GM18861 (cell line): ENCODE data around the gene P4HB.
A peak's percentile ranks its signal among the peaks of the same experiment; 100 is the strongest.

ENCODE experiments used
- ATAC-seq: cut with Tn5 transposase; IDR thresholded peaks from one replicate; pipeline ENCODE4 v1.9.1; 2021; ENCODE audit not compliant: unreplicated experiment

The P4HB gene

DNA sequence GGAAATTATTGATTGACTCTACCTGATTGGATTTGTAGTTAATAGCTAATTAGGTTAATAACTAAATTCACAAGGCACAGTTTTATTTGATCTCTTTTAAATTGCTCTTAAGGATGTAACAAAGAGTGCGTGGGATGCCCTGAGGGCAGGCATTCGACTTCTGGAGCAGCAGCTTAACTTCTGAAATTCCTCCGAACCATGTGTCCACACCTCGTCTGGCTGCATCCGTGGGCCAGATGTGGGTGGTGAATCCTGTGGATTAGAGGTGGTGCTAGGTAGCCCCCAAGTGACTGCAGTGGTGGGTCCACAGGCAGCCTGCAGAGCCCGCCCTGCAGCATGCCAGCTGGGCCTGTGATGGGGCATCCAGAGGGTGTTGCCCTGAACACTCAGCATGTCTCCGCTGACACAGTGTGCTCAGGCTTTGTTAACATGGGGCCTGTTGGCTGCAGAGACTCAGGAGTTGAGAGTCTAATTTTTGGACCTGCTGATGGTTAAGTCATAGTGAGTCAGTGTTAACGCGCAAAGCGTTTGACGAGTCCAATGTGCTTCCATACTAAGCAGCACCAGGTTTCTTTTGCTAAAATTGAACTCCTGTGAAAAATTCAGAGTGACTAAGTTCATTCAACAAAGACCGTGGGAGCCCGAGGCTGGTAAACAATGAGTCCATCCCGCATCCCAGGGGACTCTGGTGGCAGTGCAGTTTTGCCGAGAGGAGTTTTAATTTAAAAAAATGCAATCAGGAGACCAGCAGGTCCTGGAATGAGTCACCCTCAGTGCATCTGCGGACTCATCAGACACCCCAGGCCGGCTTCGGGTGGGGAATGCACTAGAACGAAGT, 37.9 kb upstream of the P4HB start:
- no peak for ATAC-seq

DNA sequence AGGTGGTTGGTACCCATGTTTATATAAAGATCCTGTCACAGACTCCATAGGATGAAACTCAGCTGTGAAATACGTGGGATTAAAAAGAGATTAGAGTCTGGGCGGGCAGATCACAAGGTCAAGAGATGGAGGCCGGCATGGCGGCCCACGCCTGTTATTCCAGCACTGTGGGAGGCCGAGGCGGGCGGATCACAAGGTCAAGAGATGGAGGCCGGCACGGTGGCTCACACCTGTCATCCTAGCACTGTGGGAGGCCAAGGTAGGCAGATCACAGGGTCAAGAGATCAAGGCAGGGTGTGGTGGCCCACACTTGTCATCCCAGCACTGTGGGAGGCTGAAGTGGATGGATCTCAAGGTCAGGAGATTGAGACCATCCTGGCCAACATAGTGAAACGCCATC, 35.1 kb upstream of the P4HB start:
- no peak for ATAC-seq

DNA sequence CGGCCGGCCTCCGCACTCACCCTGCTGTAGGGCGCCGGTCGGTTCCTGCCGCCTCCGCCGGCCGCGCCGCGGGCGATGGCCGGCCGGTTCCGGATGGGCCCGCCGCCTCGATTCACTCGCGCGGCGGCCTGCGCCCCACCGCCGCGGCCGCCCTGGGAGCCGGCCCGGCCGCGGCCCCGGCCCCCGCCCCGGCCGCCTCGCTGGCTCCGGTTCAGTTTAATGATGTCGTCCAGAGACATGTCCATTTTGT, 30.9 kb upstream of the P4HB start:
- ATAC-seq, result peak; percentile 25

DNA sequence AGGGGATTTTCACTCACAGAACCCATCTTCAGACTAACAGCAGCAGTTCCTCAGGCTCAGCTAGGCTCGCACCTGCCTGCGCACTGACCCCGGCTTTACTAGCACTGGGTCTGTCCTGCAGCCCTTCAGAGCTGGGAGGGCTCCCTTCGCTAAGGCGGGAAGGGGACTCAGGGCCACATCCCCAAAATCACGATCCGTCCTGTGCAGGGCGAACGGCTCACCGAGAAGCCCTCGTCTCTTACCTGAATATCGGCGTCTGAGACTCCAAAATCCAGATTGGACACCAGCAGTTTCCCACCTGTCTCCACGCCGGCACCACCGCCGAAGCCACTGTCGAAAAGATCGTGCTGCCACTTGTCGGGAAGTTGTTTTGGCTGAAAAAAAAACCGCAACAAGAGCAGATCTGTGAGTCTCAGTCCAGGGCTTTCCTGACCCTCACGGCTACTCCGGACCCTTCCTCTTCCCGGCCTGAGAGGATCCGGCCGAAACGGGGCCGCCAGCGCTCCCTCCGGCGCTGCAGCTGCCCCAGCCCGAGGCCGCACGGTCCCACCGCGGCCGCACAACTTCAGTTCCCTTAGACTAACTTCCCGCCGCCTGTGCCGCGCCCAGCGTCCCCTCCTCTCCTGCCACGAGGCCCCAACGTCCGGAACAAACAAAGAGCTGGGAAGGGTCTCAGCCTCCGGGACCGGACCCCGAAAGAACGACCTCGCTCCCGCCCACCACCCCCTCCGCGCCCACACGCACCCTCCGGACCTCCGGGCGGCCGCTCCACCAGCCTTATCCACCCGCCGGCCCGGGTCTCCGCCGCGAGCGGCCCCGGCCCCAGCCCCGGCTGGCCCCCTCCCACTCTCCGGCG, 30.3 kb upstream of the P4HB start:
- no peak for ATAC-seq

DNA sequence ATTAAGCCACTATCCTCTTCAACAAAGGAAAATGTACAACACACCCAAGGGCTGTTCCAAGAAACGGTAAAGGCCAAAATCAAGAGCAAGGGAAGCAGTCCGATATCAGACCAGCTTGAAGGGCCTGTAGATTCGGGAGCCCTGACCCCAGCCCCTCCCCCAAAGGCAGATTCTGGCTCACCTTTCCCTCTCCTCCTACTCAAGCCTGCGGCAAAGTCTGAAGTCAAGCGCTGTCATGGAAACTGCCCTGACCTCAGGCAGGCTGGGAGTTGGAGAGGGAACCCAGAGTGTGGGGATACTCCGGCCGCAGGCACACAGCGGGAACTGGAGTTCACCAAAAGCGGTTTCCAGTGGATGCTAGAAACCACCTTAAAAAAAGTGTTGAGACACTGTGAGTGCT, 29.3 kb upstream of the P4HB start:
- ATAC-seq, result no peak

DNA sequence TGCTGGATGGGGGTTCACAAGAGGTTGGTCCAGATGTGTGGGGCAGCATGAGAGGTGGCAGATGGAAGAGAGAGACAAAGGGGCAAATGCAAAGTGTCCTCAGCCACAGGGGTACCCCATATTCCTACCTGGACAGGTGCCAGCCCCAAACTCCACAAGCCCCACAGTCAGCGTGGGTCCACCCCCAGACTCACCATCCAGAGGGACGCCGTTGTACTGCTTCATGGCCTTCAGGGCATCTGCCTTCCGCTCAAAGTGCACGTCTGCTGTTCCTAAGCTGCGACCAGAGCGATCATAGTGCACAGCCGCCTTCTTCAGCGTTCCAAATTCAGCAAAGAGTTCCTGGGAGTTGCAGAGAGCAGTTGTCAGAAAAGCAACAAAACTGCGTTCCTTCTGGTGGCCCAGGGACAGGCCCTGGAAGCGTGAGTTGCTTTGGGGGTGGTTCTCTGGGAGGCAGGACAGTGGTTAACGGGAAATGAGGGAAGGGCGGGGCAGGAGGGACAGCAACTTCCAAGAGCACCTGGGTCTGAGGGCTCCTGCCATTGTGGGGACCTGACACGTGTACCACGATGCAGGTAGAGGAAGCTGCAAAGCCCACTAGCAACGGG, 28.8 kb upstream of the P4HB start:
- no peak for ATAC-seq

DNA sequence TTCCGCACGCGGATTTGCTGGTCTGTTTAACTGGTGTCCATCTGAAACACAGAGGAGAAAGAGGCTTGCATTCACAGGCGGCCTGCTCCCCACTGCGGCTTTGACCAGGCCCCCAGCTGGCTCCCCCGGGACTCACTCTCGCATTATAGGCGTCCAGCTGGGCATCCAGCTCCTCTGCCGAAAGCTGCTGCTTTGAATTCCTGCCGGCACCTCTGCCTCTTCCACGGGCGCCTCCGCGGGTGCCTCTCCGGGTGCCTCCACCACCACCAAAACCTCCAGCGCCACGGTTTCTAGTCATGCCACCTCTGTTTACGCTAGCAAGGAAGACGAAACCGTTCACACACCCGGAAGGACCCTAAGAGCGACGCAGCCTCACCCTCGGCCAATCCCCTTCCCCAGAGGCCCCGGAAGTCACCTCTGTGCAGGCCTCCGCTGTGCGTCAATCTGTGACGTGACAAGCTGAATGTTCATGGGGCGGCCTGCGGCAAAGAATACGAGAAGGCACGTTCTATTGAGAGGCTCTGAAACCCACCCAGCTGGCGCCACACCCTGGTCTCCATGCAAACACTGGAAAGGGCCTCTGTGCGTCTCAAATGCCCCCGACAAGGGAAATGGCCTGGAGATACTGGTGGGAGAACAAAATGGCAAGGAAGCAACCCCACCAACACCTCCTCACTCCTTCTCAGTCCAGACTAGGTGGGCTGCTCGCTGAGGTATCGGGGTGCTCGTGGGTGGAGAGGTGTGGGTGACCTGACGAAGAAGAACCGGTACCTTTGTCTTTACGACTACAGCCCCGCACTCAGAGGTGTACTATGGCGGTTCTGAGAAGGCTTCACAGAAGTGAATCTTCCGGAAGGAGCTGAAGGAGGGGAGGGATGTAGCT, 28.0 kb upstream of the P4HB start:
- no peak for ATAC-seq

DNA sequence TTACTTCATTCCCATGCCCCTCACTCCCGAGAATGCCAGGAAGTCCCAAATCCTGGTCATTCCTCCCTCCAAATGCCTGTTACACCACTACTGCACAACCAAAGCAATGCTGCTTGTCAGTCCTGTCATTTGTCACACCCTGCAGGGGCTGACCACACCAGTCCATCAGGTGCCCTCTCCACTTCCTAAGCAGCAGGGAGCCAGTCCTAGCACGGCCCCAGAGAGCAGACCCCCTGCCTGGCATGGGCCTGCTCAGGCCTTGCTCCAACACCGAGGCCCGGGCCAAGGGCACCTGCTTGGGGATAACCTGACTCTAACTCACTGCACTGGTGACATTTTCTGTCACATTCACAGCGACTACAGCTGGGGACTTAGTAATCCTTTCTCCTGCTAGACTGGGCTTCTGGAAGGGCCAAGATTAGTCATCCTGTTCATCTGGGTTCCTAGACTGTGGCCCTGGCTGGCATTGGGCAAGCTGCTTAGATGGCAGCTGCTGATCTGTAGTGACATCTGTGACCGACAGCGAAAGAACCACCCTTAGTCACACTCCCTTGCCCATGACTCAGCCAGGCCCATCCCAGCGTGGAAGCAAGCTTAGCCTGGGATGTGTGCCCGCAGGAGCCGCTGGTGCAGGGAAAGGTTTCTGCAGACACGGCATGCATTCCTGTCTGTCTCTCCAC, 25.7 kb upstream of the P4HB start:
- ATAC-seq, result no peak

DNA sequence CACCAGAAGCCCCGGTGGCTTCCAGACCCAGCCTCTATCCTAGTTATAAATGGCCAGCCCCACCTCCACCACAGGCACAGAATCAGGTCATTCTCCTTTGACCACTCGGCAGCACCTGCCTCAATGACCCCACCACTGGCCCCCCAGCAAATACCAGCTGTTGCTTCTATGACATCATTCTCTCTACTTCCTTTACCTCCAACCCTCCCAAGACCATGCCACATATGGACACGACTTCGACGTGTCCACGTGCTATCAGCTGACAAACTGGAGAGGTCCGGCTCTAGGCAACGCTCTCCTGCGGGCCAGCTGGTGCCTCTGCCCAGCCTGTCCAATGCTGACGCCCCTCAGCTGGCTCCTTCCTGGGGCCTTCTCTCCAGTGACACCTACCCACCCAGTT, 25.1 kb upstream of the P4HB start:
- no peak for ATAC-seq

DNA sequence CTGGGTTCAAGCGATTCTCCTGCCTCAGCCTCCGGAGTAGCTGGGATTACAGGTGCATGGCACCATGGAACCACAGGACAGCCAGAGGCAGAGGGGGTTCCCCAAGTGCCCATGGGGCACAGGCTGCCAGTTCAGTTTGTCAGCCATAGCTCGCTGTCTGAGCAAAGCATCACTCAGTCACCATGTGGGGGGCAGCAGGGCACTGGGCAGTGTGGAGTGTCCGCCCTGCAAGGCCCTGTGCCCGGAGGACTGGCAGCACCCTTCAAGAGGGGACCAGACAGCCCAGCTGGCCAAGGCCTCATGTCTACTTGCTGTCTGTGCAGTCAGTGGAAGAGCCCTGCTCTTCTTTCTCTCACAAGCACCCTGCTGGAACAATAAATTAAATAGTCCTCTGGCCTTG, 24.6 kb upstream of the P4HB start:
- no peak for ATAC-seq

DNA sequence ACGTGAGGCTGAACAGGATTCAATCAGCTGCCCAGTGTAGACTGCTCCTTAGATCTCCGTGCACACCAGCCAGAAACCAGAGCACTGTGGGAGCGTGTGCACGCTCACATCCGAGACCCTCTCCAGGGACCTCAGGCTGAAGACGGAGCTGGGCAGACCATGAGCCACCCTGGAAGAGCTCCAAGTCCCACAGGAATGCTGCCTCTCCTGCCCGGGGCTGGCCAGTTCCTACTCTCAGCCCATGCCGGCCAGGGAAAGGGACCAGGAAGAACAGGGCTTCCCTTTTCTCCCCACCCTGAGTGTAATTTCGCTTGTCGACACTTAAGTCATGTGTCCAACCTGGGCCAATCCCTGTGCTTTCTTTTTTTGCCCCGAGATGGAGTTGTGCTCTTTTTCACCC, 24.2 kb upstream of the P4HB start:
- no peak for ATAC-seq

DNA sequence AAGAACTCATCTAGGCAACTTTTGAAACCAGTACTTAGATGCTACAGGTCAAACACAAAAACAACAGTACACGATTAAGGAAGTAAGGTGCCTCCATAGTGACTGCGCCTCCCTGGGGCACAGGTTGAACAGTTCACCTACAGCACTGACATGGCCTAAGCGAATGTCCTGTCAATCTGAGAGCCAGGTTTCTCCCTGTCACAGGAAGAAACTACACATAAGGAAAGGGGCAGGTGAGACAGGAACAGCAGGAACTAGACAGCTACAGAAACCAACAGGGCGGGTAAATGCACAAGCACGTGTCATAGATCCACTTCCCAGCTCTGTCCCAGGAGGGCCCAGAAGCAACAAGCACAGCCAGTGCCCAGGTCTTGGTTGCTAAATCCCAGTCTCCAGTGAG, 18.8 kb upstream of the P4HB start:
- no peak for ATAC-seq

DNA sequence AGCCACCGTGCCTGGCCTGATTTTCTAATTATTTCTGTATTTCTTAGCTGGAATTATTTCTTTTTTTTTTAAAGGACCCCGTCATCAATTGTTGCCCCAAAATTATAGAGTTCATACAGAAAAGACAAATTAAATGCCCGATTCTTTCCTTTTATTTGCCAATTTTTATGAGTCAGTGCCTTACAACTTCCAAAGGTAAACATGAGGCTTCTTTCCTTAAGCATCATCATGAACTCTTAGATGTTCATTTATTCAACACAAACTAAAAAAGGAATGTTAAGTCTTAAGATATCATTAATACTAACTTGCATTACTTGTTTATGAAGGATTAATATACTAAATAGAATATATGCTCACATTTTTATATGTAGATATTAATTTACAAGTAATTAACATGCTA, 18.0 kb upstream of the P4HB start:
- ATAC-seq, result no peak

DNA sequence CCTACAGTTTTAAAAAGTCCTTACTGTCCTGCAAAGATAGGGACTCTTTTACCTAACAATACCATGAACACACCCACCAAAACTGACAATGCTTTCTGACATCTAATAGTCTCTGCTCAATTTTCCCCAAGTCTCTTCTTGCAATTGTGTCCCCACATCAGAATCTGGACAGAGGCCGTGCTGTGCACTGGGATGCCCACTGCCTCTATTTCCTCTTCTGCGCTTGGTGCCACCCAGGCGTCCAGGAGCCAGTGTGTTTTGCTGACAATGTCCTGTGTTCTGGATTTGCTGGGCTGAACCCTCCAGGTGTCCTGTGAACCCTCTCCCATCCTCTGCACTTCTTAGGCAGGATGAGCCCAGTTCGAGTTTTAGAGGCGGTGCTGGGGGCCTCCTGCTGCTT, 17.2 kb upstream of the P4HB start:
- ATAC-seq, result no peak

DNA sequence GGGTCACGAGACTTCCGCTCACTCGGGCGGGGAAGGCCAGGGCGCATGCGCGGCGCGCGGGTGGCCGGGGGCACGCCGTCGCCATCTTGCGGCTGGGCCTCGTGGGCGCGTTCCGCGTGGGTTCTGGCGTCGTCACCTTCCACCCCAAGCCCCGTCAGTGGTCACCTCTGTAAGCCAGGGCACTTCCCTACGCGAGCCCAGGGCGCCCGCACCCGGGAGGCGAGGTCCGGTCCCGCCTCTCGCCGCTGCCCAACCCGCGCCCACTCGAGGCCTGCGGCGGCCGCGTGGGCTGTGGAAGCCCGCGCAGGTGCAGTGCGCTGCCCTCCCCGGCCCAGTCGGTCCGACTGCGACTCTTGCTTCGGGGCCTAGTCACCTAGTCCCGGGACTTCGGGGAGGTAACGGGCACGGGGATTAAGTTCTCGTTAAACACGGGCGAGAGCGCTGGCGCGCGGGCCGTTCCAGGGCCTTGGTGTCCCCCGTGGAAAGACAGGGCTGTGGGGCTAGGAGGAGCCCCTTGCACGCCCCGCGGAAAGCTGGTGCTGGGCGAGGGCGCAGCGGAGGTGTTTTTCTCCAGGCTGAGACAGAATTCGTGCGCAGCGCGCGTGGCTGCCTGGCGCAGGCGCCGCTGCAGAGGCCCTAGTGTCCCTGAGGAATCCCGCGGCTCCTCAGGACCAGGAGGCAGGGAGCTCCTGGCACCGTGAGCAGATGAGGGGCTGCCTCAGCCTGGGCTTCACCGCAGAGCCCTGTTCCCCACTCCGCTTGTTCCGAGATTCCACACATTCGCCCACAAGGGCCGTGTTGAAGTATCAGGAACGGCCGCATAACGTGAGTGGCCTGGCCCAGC, 11.3 kb upstream of the P4HB start:
- ATAC-seq, result peak; percentile 30

DNA sequence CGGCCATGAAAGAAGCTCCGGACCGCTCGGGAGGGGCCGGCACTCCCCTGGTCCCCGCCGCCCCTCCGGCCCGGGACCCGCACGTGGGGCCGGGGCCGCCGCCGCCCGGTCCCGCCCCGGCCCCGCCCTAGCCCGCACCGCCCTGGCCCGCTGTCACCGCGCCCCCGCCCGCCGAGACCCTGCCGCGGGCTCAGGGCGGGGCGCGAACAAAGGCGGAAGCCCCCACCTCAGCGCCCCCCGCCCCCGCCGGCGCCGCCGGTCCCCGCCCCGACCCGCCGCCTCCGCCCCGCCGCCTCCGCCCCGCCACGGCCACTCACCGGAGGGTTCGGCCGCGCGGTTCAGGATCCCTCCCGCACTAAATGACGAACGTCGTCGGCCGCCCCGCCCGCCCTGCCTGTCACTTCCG, 10.6 kb upstream of the P4HB start, which contains the start of gene ARHGDIA:
Gene ARHGDIA (minus strand): TSS at position 357 of the 406 bp plus-strand sequence. CDS start 1,407 bp downstream, outside the sequence.
- peak; percentile 5 for ATAC-seq

DNA sequence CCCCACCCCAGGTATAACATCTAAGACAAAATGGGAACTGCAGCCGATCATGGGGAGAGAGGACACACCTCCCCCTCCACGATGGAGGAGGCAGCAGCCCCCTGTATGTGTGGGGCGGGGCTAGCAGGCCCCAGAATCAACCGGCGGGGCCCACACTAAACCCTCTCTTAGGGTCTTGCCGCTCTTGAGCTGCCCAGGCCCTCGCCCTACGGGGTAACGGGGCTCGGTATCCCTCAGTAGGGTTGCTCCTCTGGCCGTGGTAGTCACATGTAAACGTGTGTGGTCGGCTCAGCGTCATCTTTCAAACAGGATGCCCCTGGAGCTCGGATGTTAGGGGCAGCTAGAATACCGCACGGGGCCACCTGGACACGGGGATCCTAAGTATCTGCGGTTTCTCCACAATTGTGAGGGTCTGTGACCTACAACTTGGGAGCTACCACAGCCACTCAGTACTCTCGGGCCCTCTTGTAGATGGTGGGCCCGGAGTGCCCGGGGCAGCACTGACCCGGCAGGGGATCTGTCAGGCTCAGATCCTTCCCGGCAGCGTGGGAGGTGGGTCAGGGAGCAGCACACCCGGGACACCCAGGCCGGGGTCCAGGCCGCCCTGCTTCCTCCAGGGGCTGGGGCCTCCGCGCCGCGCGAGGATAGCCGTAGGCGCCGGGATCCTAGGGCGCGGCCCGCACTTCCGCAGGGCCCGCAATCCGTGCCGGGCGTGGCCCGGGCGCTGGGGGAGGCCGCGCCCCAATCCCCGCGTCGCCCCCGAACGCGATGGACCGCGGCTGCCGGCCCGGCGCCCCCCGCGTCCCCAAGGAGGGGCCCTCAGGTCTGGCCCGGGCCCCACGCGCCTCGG, 10.0 kb upstream of the P4HB start:
- ATAC-seq, result peak; percentile 2

DNA sequence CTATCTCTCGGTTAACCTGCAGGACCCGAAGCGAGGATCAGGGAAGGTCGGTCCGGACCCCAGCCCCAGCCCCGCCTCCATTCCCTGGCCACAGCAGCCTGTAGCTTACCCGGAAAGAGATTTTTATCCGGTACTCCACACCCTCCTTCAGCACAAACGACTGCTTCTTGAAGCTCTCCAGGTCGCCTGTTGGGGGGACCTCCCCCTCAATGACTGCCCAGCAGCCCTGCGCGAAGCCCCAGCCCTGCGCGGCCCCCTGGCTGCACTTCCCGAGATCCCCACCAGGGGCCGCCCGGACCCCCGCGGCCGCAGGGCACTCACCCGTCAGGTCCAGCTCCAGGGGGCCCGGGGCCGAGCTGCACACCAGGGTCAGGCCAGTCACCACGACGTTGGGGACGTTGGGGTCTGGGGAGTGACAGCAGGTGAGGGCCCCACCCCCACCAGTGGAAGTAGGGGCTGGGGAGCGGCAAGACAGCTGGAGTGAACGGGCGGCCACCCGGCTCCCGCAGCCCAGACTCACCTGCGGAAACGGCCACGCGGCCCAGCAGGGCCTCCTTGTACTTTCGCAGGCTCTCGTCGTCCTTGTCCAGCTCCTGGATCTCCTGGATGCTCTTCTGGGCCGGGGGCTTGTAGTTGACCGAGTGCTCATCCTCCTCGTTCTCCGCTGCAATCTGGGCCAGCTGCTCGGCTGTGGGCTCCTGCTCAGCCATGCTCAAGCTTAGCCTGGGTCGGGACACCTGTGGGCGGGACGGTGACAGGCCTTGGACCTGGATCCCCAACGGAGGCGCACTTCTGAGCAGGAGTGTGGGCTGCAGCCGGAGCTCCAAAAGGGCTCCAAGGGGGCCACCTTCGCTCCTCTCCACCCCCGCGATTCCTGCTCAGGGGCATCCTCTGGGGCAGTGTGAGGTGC, 9.1 kb upstream of the P4HB start:
- no peak for ATAC-seq
